Liver (tissue), 9 donors: ENCODE results near the gene PDCL2. TPM values are rescaled to one million over a fixed set of nuclear protein-coding genes. Genes with fewer than 3 reads are reported as not detected.

ENCODE experiments used
- DNase-seq: peaks from one replicate; pipeline ENCODE4 v3.0.0-alpha.2; 2017; ENCODE audit warnings: low spot score
- H3K27ac ChIP-seq, 2 donors: one replicate each; pipeline ENCODE4 v1.7.0; 2013; ENCODE audit warnings: inconsistent platforms in 2 of 2, low read length in 2 of 2, control low read depth in 1 of 2, low read depth in 1 of 2, mild to moderate bottlenecking in 1 of 2
- H3K27me3 ChIP-seq, 4 donors: one replicate each; pipeline versions ENCODE4 v1.6.1 to v1.7.0; 2013; ENCODE audit warnings: low read length in 3 of 4, inconsistent platforms in 1 of 4, mild to moderate bottlenecking in 1 of 4, moderate library complexity in 1 of 4; ENCODE audit not compliant: control insufficient read depth in 4 of 4, insufficient read depth in 4 of 4
- H3K36me3 ChIP-seq, 4 donors: one replicate each; pipeline versions ENCODE4 v1.6.1 to v1.7.0; 2013; ENCODE audit warnings: low read length in 3 of 4, mild to moderate bottlenecking in 3 of 4, low read depth in 1 of 4, moderate library complexity in 1 of 4; ENCODE audit not compliant: control insufficient read depth in 4 of 4, insufficient read depth in 3 of 4
- H3K4me1 ChIP-seq, 4 donors: one replicate each; pipeline versions ENCODE4 v1.6.1 to v1.7.0; 2013; ENCODE audit warnings: low read length in 3 of 4, mild to moderate bottlenecking in 3 of 4, moderate library complexity in 1 of 4; ENCODE audit not compliant: control insufficient read depth in 4 of 4, insufficient read depth in 4 of 4
- H3K4me3 ChIP-seq, 3 donors: one replicate each; pipeline versions ENCODE4 v1.6.1 to v1.7.0; 2013; ENCODE audit warnings: low read length in 3 of 3, control low read depth in 1 of 3, low read depth in 1 of 3, mild to moderate bottlenecking in 1 of 3
- H3K9ac ChIP-seq, 2 donors: one replicate each; pipeline ENCODE4 v1.7.0; 2013; ENCODE audit warnings: low read length in 2 of 2, mild to moderate bottlenecking in 2 of 2, moderate library complexity in 2 of 2, control low read depth in 1 of 2, low read depth in 1 of 2
- H3K9me3 ChIP-seq, 4 donors: one replicate each; pipeline versions ENCODE4 v1.6.1 to v1.7.0; 2013; ENCODE audit warnings: low read length in 3 of 4; ENCODE audit not compliant: control insufficient read depth in 4 of 4
- ATF3 ChIP-seq: IDR thresholded peaks from 2 replicates; pipeline ENCODE4 v1.6.1; 2016; ENCODE audit warnings: antibody characterized with exemption
- CTCF ChIP-seq: fragments of 150-350 bp; IDR thresholded peaks from 2 replicates; pipeline ENCODE4 v1.5.1; 2017; ENCODE audit warnings: improper control_type of control experiment, low read depth, low read length; ENCODE audit not compliant: missing input control
- EGR1 ChIP-seq, 2 donors: IDR thresholded peaks; 2 replicates each; pipeline ENCODE4 v1.6.1; 2016 to 2018; ENCODE audit warnings: antibody characterized with exemption in 2 of 2, low read depth in 2 of 2
- FOXA1 ChIP-seq: IDR thresholded peaks from 2 replicates; pipeline ENCODE4 v1.6.1; 2016; ENCODE audit warnings: antibody characterized with exemption
- FOXA2 ChIP-seq: IDR thresholded peaks from 2 replicates; pipeline ENCODE4 v1.6.1; 2016; ENCODE audit warnings: antibody characterized with exemption
- HNF4A ChIP-seq, 2 donors: conservative IDR thresholded peaks; 2 replicates each; pipeline ENCODE4 v1.6.1; 2016; ENCODE audit warnings: antibody characterized with exemption in 2 of 2, mild to moderate bottlenecking in 2 of 2
- JUND ChIP-seq, 2 donors: IDR thresholded peaks; 2 replicates each; pipeline ENCODE4 v1.6.1; 2016; ENCODE audit warnings: antibody characterized with exemption in 2 of 2
- MAX ChIP-seq: IDR thresholded peaks from 2 replicates; pipeline ENCODE4 v1.6.1; 2016; ENCODE audit warnings: antibody characterized with exemption
- NR2F2 ChIP-seq: IDR thresholded peaks from 2 replicates; pipeline ENCODE4 v1.6.1; 2016; ENCODE audit warnings: antibody characterized with exemption
- RAD21 ChIP-seq, 2 donors: IDR thresholded peaks; 2 replicates each; pipeline ENCODE4 v1.6.1; 2016; ENCODE audit warnings: antibody characterized with exemption in 2 of 2, mild to moderate bottlenecking in 2 of 2
- REST ChIP-seq: IDR thresholded peaks from 2 replicates; pipeline ENCODE4 v1.6.1; 2016; ENCODE audit warnings: antibody characterized with exemption, mild to moderate bottlenecking
- RXRA ChIP-seq, 2 donors: IDR thresholded peaks; 2 replicates each; pipeline ENCODE4 v1.6.1; 2017 to 2018; ENCODE audit warnings: antibody characterized with exemption in 2 of 2, mild to moderate bottlenecking in 1 of 2
- TAF1 ChIP-seq: conservative IDR thresholded peaks from 2 replicates; pipeline ENCODE4 v1.6.1; 2016; ENCODE audit warnings: antibody characterized with exemption, mild to moderate bottlenecking
- WGBS: extraction: QIAGEN DNeasy Blood & Tissue Kit; methylation state at CpG from one replicate; pipeline ENCODE4 v1.1.7; 2013; 5-methylcytosine and 5-hydroxymethylcytosine counted together
- polyA plus RNA-seq, 2 donors: library from polyadenylated mRNA; stranded (reverse) in 1 of 2; unstranded in 1 of 2; fragments of 200-250 nt in 1 of 2; fragments of >200 nt in 1 of 2; fragmentation: Nextera tagmentation in 1 of 2; extraction: Ambion mirVana in 1 of 2; gene quantifications; one replicate each; pipeline versions ENCODE4 v1.2.1 to v1.2.3, GENCODE V29; 2013 to 2015
- total RNA-seq, 2 donors: library from RNA; depleted of rRNA; stranded (reverse); fragments of >200 nt; gene quantifications; one replicate each; pipeline ENCODE4 v1.2.3, GENCODE V29; 2014
- donor health status: healthy.
- donor health status: healthy.
- donor health status: healthy.
- donor health status: healthy.
- donor health status: healthy.

Gene PDCL2
- total and polyA plus RNA-seq, 4 donors: not detected

- TF ChIP-seq ATF3: no peak
- no peak for TF ChIP-seq TAF1
- TF ChIP-seq MAX: no peak
- no peak for TF ChIP-seq FOXA2
- TF ChIP-seq HNF4A (conservative IDR thresholded peaks at IDR 0.05): no peak
- no peak for TF ChIP-seq JUND (IDR thresholded peaks at IDR 0.05)
Observed at GRCh38 chr4:55561889-55562288, 30.2 kb downstream of the PDCL2 start (continued).

GRCh38 chr4:55560096-55560495, 31.9 kb downstream of the PDCL2 start:
- no peak overlapping the region for H3K27ac ChIP-seq

GRCh38 chr4:55554453-55555030, 37.5 kb downstream of the PDCL2 start:
- peaks cover 0 to 6% (median 0%) of the 10 kb centered on the region in 4 donors for H3K4me1 ChIP-seq
- no peak for TF ChIP-seq RXRA (IDR thresholded peaks at IDR 0.05)
- no peak for TF ChIP-seq FOXA1
- TF ChIP-seq REST: no peak
- TF ChIP-seq RAD21 (IDR thresholded peaks at IDR 0.05): peak; percentile 77
- peak; percentile 37 for TF ChIP-seq CTCF
- no peak for TF ChIP-seq NR2F2
- no peak for TF ChIP-seq JUND (IDR thresholded peaks at IDR 0.05)
- no peak for TF ChIP-seq EGR1 (IDR thresholded peaks at IDR 0.05; ENCODE audit: low read depth in 2 of 2)
- TF ChIP-seq HNF4A (conservative IDR thresholded peaks at IDR 0.05): no peak
- H3K9me3 ChIP-seq: no peaks in the 10 kb centered on the region
- H3K36me3 ChIP-seq: no peaks in the 10 kb centered on the region
- 39% methylated on average over 2 of the region's 2 CpGs for WGBS
- no peak overlapping the region for H3K27ac ChIP-seq
- no peak for DNase-seq
- no peaks in the 10 kb centered on the region for H3K27me3 ChIP-seq
- no peak overlapping the region for H3K9ac ChIP-seq
- H3K4me3 ChIP-seq: no peak overlapping the region

More at GRCh38 chr4:55560096-55560495, 31.9 kb downstream of the PDCL2 start:
- Histone ChIP-seq H3K9me3 (no peaks in the 10 kb centered on the region), H3K36me3 (no peaks in the 10 kb centered on the region), H3K9ac (no peak overlapping the region), H3K4me3 (no peak overlapping the region), H3K4me1 (no peaks in the 10 kb centered on the region), H3K27me3 (no peaks in the 10 kb centered on the region)
- DNase-seq: no peak
- TF ChIP-seq JUND (IDR thresholded peaks at IDR 0.05) (no peak), EGR1 (IDR thresholded peaks at IDR 0.05; ENCODE audit: low read depth in 2 of 2) (no peak), FOXA1 (no peak)
- WGBS: 71% methylated on average over 3 of the region's 3 CpGs
